DND-41 (cell line): ENCODE measurements around the gene AKAP13.

Experiments used
- ATAC-seq: fragments of 200-7000 bp; cut with Tn5 transposase; 3 replicates; pipeline ENCODE4 v1.9.1; 2021; ENCODE audit warnings: low read depth; ENCODE audit not compliant: insufficient read depth
- DNase-seq: peaks from one replicate; pipeline ENCODE4 v3.0.0-alpha.2; 2020
- H2AFZ ChIP-seq: 2 replicates; pipeline ENCODE4 v1.6.0; 2012; ENCODE audit warnings: low read depth, low read length
- H3K27ac ChIP-seq: 2 replicates; pipeline ENCODE4 v1.5.1; 2012; ENCODE audit warnings: low read length, inconsistent platforms
- H3K27me3 ChIP-seq: fragments of 200-600 bp; sonication (generic); 2 replicates; pipeline ENCODE4 v1.6.0; 2012; ENCODE audit warnings: low read length, mild to moderate bottlenecking, inconsistent platforms; ENCODE audit not compliant: insufficient read depth, poor library complexity
- H3K36me3 ChIP-seq: 2 replicates; pipeline ENCODE4 v1.5.1; 2012; ENCODE audit warnings: low read length, inconsistent platforms; ENCODE audit not compliant: insufficient read depth
- H3K4me1 ChIP-seq: 2 replicates; pipeline ENCODE4 v1.5.1; 2012; ENCODE audit warnings: mild to moderate bottlenecking, low read length; ENCODE audit not compliant: insufficient read depth
- H3K4me2 ChIP-seq: 2 replicates; pipeline ENCODE4 v1.6.0; 2012; ENCODE audit warnings: mild to moderate bottlenecking, moderate library complexity, low read length, inconsistent platforms; ENCODE audit not compliant: insufficient read depth
- H3K4me3 ChIP-seq, 2 experiments: fragments of 200-600 bp in 1 of 2; shearing (Covaris generic) in 1 of 2; 2 replicates each; pipeline ENCODE4 v1.5.1; 2012 to 2016; ENCODE audit warnings: inconsistent platforms in 2 of 2, low read length in 2 of 2, mild to moderate bottlenecking in 2 of 2, low read depth in 1 of 2, moderate library complexity in 1 of 2
- H3K79me2 ChIP-seq: 2 replicates; pipeline ENCODE4 v1.6.0; 2012; ENCODE audit warnings: low read length, inconsistent platforms; ENCODE audit not compliant: insufficient read depth
- H3K9ac ChIP-seq: 2 replicates; pipeline ENCODE4 v1.6.0; 2012; ENCODE audit warnings: low read depth, mild to moderate bottlenecking, inconsistent platforms, low read length, moderate library complexity
- H3K9me3 ChIP-seq: 2 replicates; pipeline ENCODE4 v1.5.1; 2012; ENCODE audit warnings: low read length, moderate library complexity, mild to moderate bottlenecking, inconsistent platforms; ENCODE audit not compliant: insufficient read depth, severe bottlenecking
- H4K20me1 ChIP-seq: 2 replicates; pipeline ENCODE4 v1.6.0; 2012; ENCODE audit warnings: low read length; ENCODE audit not compliant: insufficient read depth
- CTCF ChIP-seq: IDR thresholded peaks from 2 replicates; pipeline ENCODE4 v1.5.1; 2012; ENCODE audit warnings: borderline replicate concordance, low read length, moderate library complexity, mild to moderate bottlenecking; ENCODE audit not compliant: poor library complexity, severe bottlenecking; ENCODE audit errors: extremely low read depth
- EZH2 ChIP-seq: IDR thresholded peaks from 3 replicates; pipeline ENCODE4 v1.6.1; 2012; ENCODE audit warnings: borderline replicate concordance, low read depth, mild to moderate bottlenecking, moderate library complexity, low read length, inconsistent platforms; ENCODE audit not compliant: severe bottlenecking

AKAP13 gene

GRCh38 chr15:85536341-85536740 is 155.9 kb downstream of the AKAP13 start:
- Histone ChIP-seq H3K27ac (no peak overlapping the region), H3K9ac (no peak overlapping the region), H3K4me3 (no peak overlapping the region), H4K20me1 (no peaks in the 10 kb centered on the region), H3K27me3 (no peaks in the 10 kb centered on the region), H3K9me3 (no peaks in the 10 kb centered on the region), H3K79me2 (no peaks in the 10 kb centered on the region), H2AFZ (no peak overlapping the region), H3K4me2 (no peak overlapping the region), H3K4me1 (no peaks in the 10 kb centered on the region), H3K36me3 (no peaks in the 10 kb centered on the region; the same call in 1 of the 2 replicates)
- no peak for DNase-seq
- no peak for ATAC-seq
- no peak for TF ChIP-seq CTCF

- TF ChIP-seq EZH2 (no peak), CTCF (no peak)
- Histone ChIP-seq H3K4me1 (no peaks in the 10 kb centered on the region), H3K27ac (no peak overlapping the region), H3K36me3 (peaks cover 4% of the 10 kb centered on the region; the same call in 1 of the 2 replicates), H3K79me2 (no peaks in the 10 kb centered on the region), H3K4me2 (no peak overlapping the region), H2AFZ (no peak overlapping the region), H3K9me3 (no peaks in the 10 kb centered on the region), H3K9ac (no peak overlapping the region), H4K20me1 (no peaks in the 10 kb centered on the region), H3K4me3 (no peak overlapping the region), H3K27me3 (no peaks in the 10 kb centered on the region)
- DNase-seq (no peak), ATAC-seq (no peak)
Observed at GRCh38 chr15:85539491-85539890, 159.1 kb downstream of the AKAP13 start.

DNA sequence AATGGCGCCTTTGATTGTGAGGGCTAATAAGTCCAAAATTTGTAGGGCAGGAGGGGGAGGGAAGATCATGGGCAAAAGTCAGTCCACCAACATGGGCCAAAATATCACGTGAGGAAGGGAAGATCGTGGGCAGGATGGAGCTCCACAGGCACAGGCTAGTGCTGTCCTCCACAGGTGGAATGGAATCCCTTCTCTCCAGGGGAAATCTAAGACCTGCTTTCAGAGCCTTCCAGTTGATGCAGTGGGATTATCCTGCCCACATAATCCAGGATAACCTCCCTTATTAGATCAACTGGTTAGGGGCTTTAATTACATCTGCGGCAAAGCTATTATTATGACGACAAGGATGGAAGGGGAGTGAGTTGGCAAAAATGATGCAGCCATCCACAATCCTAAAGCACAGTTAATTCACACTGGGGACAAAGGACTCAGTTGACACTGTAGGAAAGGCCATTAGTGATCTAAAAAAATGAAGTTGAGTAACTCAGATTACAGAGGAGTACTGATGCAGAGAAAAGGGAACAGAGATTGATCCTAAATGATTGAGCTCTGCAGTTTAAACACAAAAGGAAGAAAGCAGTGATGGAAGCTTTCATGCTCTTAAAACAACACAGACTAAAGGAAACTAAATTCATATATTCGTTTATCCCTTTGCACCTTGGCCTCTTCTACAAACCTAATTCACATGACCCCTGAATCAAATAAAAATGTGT is 159.8 kb downstream of the AKAP13 start:
- no peak overlapping the region for H3K27ac ChIP-seq
- H3K4me1 ChIP-seq: no peaks in the 10 kb centered on the region
- no peaks in the 10 kb centered on the region for H3K9me3 ChIP-seq
- H2AFZ ChIP-seq: no peak overlapping the region
- no peaks in the 10 kb centered on the region for H3K27me3 ChIP-seq
- no peak for DNase-seq
- 0 out of 2 replicates have a peak, but pooled peaks cover 4% of the 10 kb centered on the region for H3K36me3 ChIP-seq
- H3K79me2 ChIP-seq: no peaks in the 10 kb centered on the region
- H3K4me3 ChIP-seq: no peak overlapping the region
- no peak overlapping the region for H3K9ac ChIP-seq
- H4K20me1 ChIP-seq: no peaks in the 10 kb centered on the region
- no peak for ATAC-seq
- H3K4me2 ChIP-seq: no peak overlapping the region
- no peak for TF ChIP-seq CTCF
- no peak for TF ChIP-seq EZH2

- Histone ChIP-seq H3K27me3 (no peaks in the 10 kb centered on the region), H3K4me1 (no peaks in the 10 kb centered on the region), H4K20me1 (no peaks in the 10 kb centered on the region), H3K4me3 (no peak overlapping the region), H2AFZ (no peak overlapping the region), H3K4me2 (no peak overlapping the region), H3K79me2 (no peaks in the 10 kb centered on the region), H3K9me3 (no peaks in the 10 kb centered on the region), H3K36me3 (0 out of 2 replicates have a peak, but pooled peaks cover 4% of the 10 kb centered on the region), H3K9ac (no peak overlapping the region), H3K27ac (no peak overlapping the region)
- TF ChIP-seq EZH2 (no peak), CTCF (no peak)
- DNase-seq (no peak), ATAC-seq (no peak)
Observed at GRCh38 chr15:85541744-85542143, 161.3 kb downstream of the AKAP13 start.
